GM18951 (cell line): ENCODE results near the gene C22orf39.

Experiments
- POLR2A ChIP-seq: IDR thresholded peaks from 4 replicates; pipeline ENCODE4 v1.6.1; 2011; ENCODE audit warnings: mild to moderate bottlenecking; ENCODE audit not compliant: insufficient read length, insufficient read depth; ENCODE audit errors: extremely low read depth
- in situ Hi-C: fragments of 300-500 bp; cut with MboI; formaldehyde crosslinking; loops from one replicate; pipeline ENCODE4 v1.12.0; 2022; ENCODE audit warnings: low sequenced_read_pairs, mixed read lengths, inconsistent platforms; ENCODE audit not compliant: unreplicated experiment

Gene C22orf39

GRCh38 chr22:19397734-19398104 lies 49.8 kb downstream of the C22orf39 start:
- in situ Hi-C loops, result no loop called here
- no peak for TF ChIP-seq POLR2A

DNA sequence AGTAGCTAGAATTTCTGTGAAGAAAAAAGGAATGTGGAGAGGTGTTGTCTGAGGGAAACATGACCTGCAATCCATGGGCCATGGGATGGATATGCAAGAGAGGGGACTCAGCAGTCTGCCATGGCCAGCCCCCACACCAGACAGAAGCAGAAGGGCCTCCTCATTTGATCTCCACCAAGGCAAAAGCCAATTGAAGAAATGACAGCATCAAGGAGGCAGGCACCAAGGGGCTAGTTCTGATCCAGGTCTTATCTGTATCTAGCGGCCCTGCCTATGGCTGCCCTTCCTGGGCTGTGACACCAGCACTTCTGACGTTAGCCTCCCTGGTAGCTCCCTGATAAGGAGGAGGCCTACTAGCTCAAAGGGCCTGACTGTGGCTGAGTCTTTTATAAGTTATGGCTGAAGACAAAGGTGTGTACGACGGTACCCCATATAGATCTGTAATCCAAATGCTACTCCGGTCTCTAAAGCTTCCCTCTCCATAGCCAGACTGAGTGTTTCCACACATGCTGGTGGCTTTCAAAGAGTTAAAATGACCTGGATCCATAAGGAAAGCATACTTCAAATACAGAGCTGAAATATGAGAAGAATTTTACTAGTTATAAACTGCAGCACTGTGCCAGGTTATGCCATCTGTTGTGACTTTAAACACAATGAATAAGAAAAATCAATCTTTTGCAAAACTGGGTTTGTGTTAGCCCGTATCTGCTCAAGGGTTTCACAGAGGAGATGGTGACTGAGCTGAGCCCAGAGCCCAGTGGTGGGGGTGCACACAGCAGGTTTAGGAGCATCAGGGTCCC lies 50.4 kb downstream of the C22orf39 start:
- in situ Hi-C loops, result no loop called here
- TF ChIP-seq POLR2A, result no peak

- no peak for TF ChIP-seq POLR2A
- in situ Hi-C loops, result no loop called here
Measured at GRCh38 chr22:19396561-19396933, 51.0 kb downstream of the C22orf39 start.

GRCh38 chr22:19395276-19395675 lies 52.2 kb downstream of the C22orf39 start:
- in situ Hi-C loops, result no loop called here
- TF ChIP-seq POLR2A, result no peak

DNA sequence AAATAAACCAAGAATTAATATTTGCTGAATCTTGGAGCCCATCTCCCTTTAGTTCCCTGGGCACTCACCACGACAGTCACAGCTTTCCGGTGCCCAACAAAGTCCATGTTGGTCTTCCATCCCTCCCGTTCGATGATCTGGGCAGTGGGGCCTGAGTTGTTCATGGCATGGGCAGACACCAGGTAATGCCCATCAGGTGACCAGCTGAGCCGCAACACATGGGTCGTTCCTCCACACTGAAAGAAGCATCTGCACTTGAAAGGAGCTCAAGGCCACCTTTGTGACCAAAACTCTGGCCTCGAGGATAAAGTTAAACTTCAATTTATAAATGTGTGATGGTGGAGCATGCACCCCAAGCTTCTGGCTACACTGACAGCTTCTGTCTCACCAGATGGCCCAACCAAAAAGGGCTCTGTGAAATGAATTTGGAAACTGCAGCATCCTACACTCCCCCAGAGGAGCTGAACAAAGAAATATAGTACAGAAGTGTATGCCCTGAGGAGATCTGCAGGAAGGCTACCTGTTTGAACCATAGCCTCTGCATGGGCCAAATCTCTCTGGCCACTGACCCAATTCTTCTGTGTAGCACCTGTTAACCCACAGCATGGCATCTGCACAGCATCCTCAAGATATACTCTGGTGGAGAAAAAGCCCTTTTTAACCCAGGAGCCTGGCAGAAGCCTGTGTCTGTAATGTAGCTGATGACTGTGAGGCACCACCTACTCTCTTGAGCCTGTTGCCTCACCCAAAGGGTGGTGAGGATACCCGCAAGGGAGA lies 53.0 kb downstream of the C22orf39 start:
- in situ Hi-C loops, result no loop called here
- no peak for TF ChIP-seq POLR2A

GRCh38 chr22:19393704-19394103 lies 53.8 kb downstream of the C22orf39 start:
- no peak for TF ChIP-seq POLR2A
- in situ Hi-C loops, result no loop called here
